ENCODE data around the gene CD209.
"Not testable (repeated sequence)": the region's sequence is repeated elsewhere in the genome, so short reads cannot be mapped to it uniquely, and the experiment has no call there.

CD209 gene

DNA sequence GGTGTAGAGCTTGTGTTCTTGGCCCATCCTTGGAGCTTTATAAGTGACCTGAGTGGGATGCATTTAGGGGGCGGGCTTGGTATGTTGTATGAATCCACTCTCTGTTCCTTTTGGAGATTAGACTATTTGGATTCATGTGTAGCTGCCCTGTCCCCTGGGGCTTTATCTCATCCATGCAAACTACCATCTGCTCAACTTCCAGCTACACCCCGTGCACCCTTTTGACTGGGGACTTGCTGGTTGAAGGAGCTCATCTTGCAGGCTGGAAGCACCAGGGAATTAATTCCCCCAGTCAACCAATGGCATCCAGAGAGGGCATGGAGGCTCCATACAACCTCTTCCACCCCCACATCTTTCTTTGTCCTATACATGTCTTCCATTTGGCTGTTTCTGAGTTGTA lies 21.8 kb upstream of the CD209 start:
- DNase-seq (ENCODE audit: low read depth), result no peak

DNA sequence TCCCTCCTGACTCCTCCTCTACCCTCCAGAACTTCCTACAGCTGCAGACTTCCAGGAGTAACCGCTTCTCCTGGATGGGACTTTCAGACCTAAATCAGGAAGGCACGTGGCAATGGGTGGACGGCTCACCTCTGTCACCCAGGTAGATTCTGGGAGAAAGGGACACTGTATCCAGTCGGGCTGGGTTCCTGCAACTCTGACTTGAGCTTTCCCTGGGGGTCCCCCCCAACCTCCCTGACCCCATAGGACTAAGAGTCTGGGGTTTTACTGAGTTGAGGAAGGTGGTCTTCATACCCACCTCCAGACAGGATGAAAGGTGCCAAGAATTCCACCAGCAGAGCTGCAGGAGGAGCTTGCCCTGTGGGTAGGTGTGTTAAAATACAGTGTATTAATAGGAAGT lies 20.2 kb upstream of the CD209 start:
- no peak for DNase-seq (ENCODE audit: low read depth)

DNA sequence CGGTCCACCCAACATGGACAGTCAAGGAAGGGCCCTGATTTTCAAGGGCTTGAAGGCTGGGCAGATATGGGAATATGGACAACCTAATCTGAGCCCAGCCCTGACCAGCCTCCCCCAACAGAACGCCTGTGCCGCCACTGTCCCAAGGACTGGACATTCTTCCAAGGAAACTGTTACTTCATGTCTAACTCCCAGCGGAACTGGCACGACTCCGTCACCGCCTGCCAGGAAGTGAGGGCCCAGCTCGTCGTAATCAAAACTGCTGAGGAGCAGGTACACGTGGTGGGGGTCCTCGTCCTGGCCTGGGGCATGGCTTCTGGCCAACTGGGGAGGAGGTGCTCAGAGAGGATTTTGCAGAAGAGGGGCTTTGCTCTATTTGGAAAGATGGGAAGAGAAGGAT lies 19.2 kb upstream of the CD209 start:
- no peak for DNase-seq (ENCODE audit: low read depth)

DNA sequence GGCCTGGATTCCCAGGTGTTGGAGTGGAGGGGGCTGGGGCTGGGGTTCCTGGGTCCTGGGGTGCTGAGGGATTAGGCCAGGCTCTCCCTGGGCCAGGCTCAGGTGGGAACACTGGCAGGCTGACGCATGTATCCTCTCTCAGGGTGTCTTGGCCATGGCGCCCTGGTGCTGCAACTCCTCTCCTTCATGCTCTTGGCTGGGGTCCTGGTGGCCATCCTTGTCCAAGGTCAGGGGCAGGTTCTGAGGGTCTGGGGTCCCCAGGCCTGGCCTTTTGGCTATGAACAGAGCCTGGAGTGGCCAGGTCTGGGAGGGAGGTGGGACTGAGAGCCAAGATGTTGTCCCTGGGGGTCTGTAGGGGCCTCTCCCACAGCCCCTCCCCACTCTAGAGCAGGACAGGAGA lies 17.7 kb upstream of the CD209 start:
- not testable (repeated sequence) for DNase-seq (ENCODE audit: low read depth)

DNA sequence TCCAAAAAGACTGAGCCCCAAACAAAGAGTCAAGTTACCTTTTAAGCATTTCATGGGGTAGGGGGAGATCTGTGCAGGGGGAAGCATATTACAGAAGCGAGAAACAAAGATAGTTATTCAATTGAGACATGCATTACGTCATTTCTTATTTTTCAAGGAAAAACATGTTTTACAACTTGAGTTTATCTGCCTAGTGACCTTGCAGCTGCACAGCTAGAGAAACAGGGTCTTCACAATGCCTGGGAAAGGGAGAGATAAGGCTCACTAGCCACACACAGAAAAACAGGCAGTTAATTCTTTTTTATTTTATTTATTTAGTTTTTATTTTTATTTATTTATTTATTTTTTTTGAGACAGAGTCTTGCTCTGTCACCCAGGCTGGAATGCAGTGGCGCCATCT lies 16.8 kb upstream of the CD209 start:
- DNase-seq (ENCODE audit: low read depth), result not testable (repeated sequence)

DNA sequence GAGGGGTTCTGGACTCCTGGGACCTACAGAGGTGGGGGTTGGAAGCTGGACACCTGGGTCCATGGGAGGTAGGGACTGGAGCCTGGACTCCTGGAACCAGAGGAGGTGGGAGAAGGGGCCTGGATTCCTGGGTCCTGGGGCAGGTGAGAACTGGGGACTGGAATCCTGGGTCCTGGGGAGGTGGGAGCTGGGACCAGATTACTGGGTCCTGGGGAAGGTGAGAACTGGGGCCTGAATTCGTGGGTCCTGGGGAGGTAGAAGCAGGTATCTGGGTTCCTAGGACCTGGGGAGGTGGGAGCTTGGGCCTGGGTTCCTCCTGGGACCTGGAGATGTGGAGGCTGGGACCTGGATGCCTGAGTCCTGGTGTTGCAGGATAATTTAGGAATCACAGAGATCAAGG lies 16.4 kb upstream of the CD209 start:
- no peak for DNase-seq (ENCODE audit: low read depth)

DNA sequence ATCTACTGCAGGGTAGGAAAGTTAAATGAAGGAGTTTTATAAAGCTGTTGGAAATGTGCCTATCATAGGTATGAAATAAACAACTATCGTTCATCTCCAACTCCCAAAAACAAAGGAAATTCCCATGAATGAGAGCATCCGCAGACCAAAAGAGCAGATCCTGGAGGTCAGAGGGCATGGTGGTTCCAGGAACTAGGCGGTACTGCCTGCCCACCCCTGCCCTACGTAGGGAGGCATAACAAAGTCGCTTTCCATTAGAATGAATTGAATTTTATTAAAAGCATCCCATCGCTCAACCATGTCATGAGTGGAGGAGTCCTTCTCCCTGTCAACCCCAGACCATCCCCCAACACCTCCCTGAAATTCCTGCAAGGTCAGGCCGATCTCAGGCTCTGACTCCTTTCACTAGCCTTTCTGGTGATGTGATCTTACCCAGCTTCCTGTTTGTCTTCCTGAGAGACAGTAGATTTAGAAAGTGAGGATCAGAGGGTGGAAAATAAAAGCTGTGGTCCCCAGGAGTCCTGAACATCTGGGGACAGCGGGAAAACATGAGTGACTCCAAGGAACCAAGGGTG lies 15.5 kb upstream of the CD209 start, which contains the start of gene CLEC4M:
CLEC4M (plus strand) TSS at position 525 of the 575 bp plus-strand sequence; CDS start at position 549, 24 bp downstream.
- DNase-seq (ENCODE audit: low read depth), result no peak

DNA sequence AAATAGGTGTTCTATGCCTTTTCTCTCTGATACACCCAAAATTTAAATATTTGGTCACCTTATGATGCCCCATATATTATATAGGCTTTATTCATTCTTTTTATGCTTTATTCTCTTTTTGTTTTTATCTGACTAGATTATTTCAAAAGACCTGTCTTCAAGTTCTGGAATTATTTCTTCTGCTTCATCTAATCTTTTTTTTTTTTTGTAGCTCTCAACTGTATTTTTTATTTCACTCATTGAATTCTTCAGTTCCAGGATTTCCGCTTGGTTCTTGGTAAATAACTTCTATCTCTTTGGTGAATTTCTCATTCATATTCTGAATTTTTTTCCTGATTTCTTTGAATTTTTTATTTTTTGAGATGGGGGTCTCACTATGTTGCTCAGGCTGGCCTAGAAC lies 11.8 kb upstream of the CD209 start:
- DNase-seq (ENCODE audit: low read depth), result no peak

DNA sequence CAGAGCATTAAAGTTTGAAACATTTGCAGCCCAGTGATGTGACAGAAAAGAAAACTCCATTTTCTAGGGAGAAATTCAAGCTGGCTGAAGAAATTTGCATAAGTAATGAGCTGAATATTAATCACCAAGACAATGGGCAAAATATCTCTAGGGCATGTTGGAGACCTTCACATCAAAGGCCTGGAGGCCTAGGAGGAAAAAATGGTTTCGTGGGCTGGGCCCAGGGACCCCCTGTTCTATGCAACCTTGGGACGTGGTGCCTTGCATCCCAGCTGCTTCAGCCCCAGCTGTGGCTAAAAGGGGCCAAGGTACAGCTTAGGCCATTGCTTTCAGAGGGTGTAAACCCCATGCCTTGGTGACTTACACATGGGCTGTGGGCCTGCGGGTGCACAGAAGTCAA lies 10.0 kb upstream of the CD209 start:
- no peak for DNase-seq (ENCODE audit: low read depth)

DNA sequence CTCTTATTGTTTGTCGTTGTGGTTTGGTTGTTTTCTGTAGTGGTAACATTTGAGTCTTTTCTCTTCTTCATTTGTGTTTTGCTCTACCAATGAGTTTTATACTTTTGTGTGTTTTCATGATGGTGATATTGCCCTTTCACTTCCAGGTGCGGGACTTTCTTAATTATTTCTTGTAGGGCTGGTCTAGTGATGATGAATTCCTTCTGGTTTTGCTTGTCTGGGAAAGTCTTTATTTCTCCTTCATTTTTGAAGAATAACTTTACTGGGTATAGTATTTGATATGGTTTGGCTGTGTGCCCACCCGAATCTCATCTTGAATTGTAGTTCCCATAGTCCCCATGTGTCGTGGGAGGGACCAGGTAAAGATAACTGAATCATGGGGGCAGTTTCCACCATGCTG lies 8.9 kb upstream of the CD209 start:
- DNase-seq (ENCODE audit: low read depth), result no peak

DNA sequence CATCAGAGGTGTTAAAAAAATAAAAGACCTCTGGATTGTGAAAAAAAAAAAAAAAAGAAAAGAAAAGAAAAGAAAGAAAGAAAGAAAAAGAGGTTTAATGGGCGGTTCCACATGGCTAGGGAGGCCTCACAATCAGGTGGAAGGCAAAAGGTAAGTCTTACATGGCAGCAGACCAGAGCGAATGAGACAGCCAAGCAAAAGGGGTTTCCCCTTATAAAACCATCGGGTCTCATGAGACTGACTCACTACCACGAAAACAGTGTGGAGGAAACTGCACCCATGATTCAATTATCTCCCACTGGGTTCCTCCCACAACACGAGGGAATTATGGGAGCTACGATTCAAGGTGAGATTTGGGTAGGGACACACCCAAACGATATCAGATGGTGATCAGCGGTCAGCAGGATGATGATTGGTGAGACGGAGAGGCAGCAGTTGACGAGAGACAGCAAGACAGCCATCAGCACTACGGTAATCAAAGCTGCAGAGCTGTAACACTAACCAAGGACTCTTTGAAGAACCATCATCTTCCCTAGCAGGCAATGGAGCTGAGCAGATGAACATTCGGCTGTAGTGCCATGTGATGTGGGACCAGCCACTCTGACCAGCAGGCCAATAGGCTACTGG lies 3.9 kb upstream of the CD209 start:
- no peak for DNase-seq (ENCODE audit: low read depth)

DNA sequence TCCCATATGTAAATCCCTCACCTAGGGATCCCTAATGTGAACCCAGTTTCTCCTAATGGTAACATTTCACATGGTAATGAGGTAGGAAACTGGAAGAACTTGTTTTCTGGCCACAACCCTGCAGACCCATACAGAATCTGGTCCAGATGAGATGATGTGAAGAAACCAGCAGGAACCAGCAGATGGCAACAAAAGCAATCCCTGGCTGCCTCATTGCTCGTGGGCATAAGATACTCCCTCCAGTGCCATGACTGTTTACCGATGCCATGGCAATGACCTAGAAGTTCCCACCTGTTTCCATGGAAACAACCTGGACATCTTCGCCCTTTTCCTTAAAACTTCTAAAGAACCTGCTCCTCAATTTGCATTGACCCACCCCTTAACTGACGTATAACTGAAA lies 1.4 kb upstream of the CD209 start:
- no peak for DNase-seq (ENCODE audit: low read depth)

DNA sequence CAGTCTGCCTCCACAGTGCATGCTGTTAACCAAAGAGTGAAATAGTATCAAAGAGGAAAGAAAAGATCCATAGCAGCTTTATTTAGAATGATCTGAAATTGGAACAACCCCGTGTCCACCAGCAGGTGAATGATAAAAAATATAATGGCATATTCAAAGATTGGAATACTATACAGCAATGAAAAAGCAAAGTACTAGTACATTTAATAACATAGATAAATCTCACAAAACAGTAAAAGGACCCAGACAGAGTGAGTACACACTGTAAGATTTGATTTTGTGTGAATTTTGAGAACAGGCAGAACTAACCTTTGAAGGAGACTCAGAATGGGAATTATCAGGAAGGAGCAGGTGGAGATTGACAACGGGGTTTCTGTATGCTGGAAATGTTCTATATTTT lies 837 bp upstream of the CD209 start:
- DNase-seq (ENCODE audit: low read depth), result no peak

DNA sequence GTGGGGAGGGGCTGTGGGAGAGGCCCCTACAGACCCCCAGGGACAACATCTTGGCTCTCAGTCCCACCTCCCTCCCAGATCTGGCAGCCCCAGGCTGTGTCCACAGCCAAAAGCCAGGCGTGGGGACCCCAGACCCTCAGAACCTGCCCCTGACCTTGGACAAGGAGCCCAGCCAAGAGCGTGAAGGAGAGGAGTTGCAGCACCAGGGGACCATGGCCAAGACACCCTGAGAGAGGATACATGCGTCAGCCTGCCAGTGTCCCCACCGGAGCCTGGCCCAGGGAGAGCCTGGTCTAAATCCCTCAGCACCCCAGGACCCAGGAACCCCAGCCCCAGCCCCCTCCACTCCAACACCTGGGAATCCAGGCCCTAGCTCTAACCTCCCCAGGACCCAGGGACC lies 1.0 kb downstream of the CD209 start:
- DNase-seq (ENCODE audit: low read depth), result not testable (repeated sequence)

DNA sequence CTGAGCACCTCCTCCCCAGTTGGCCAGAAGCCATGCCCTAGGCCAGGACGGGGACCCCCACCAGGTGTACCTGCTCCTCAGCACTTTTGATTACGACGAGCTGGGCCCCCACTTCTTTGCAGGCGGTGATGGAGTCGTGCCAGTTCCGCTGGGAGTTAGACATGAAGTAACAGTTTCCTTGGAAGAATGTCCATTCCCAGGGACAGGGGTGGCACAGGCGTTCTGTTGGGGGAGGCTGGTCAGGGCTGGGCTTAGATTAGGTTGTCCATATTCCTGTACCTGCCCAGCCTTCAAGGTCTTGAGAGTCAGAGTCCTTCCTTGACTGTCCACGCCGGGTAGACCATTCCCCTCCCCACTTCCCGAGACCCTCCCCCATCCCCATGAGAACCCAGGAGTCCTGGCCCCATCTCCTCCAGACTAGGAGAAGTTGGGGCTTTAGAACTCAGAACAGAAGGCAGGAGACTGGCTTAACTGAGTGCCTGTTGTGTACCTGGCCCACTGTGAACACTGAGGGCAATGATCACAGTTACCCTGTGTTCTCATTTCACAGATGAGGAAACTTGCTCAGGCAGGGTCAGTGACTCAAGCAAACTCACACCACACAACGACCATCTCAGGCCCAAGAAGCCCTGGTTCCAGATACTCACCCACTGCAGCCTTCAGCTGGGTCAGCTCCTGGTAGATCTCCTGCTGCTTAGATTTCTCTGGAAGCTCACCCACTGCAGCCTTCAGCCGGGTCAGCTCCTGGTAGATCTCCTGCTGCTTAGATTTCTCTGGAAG lies 2.3 kb downstream of the CD209 start:
- no peak for DNase-seq (ENCODE audit: low read depth)

DNA sequence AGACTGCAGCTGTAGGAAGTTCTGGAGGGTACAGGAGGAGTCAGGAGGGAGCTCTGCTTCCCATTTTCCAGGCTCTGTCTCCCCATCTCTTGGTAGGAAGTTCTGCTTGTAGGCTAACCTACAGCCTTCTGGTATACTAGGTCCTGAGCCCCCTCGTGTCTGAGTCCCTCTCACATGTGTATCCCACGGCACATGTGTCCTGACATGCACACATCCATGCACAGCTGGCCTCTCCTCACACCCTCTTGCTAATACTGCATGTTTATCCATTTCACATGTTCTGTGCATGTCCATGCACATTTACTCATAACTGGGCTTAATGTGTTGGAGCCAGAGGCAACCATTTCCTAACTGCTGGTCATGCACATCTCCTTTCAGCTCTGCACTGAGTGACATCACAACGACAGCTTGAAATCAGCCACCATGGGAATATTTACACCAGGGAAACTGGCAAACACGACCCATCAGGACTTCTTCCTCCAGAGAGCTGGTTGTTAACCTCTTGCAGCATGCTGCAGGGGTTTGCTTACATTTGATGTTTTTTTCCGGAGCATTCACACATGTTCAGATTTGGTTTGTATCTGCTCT lies 3.0 kb downstream of the CD209 start:
- DNase-seq (ENCODE audit: low read depth), result no peak

DNA sequence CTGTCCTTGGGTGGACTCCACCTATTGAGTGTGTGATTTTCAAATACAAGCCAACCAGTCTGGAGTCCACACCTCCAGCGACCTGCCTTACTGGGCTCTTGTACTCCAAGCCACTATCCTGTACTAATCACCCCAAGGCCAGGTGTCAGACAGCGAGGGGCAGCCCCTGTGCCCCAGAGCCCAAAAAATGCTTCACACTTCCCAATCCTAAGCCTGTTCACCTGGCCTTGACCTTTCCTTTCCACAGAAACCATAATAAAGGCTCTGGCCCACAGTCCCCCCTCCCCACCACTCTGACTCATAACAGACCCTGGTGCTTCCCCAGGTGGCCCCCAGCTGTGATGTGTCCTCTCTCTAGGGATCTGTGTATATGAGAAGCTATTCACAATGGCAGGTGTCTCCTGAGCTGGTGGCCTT lies 3.9 kb downstream of the CD209 start:
- DNase-seq (ENCODE audit: low read depth), result no peak

DNA sequence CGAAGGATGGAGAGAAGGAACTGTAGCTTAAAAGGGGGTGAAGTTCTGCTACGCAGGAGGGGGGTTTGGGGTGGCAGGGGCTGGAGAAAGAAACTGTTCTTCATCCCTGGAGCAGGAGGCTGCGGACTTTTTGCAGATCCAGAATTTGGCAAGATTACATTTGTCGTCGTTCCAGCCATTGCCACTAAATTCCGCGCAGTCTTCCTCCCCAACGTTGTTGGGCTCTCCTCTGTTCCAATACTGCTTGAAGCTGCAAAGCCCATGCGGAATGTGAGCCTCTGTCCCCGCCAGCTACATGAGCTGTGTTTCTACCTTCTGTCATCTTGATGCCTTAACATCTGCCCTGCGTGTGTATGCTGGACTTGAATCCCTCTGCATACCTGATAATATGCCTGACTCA lies 4.3 kb downstream of the CD209 start:
- DNase-seq (ENCODE audit: low read depth), result no peak

DNA sequence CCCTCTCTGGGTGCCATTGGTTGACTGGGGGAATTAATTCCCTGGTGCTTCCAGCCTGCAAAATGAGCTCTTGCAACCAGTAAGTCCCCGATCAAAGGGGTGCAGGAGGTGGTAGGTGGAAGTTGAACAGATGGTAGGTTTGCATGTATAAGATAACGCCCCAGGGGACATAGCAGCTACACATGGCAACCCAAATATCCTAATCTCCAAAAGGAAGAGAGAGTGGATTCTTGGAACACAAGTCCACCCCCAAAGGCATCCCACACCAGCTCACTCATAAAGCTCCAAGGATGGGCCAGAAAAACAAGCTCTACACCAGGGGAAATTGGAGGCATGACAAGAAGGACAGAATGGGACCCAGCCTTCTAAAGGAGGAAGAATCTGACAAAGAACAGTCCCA lies 4.8 kb downstream of the CD209 start:
- no peak for DNase-seq (ENCODE audit: low read depth)

DNA sequence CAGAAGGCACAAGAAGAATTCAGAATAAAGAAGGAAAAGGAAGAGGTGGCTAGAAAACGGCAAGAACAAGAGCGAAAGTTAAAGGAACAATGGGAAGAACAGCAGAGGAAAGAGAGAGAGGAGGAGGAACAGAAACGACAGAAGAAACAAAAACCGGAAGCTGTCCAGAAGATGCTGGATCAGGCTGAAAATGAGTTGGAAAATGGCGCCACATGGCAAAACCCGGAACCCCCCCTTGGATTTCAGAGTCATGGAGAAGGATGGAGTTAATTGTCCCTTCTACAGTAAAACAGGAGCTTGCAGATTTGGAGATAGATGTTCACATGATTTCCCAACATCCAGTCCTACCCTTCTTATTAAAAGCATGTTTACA lies 6.7 kb downstream of the CD209 start:
- DNase-seq (ENCODE audit: low read depth), result no peak

DNA sequence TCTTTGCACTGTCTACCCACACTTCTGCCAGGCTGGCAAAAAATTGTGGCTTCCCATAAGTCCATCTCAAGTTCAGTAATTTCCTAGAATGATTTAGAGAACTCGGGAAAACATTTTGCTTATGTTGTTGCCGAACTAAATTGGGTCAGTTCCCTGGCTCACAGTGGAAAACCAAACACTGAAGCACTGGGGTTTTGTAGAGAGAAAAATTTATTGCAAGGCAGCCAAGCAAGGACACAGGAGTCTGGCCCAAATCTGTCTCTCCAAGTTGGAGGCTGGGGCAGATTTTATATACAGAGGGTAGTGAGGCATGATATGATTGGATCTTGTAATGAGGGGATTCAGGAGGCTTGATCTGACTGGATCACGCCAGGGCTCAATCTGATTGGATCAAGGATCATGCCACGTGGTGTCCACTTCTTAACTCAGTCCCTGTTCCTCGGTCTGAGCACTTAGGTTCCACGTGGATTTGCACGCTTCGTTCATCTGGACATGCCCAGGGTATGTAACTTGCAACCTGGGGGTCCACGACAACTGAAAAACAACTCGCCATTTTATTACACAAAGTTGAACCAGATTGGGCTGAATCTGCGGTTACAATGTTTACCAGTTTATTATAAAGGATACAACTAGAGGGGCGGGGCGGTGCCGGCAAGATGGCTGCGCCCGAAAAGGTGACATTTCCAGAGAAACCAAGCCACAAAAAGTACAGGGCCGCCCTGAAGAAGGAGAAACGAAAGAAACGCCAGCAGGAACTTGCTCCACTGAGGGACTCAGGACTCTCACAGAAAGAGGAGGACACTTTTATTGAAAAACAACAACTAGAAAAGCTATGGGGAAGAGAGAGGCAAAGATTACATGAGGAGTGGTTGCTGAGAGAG lies 7.3 kb downstream of the CD209 start:
- no peak for DNase-seq (ENCODE audit: low read depth)

DNA sequence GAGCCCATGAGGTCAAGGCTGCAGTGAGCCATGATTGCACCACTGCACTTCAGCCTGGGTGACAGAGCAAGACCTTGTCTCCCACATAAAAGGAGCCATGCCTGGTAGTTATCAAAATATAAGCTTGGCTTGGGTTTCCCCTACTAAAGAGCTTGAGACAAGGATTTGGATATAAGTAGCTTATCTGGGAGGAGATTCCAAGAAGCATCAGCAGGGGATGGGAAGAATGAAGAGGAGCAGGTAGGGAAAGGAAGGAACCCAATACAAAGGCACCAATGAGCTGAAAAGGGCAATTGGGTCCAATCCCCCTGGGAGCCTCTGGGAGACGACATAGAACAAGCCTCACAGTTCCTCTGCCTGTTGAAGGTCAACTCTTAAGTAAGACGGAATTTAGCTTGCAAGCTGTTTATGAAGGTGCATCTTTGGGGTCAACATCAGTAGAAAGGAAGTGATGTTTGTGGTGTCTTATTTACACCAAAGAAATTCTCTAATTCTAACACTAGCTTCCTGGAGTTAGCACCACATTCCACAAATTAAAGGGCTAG lies 8.1 kb downstream of the CD209 start:
- DNase-seq (ENCODE audit: low read depth), result no peak

Measured in stimulated activated CD8-positive, alpha-beta memory T cell treated with anti-CD3 and anti-CD28 coated beads, Interleukin-7, amount 100 ng/mL, for 24 hours (primary cell).